Spinal cord (tissue), 10 donors: ENCODE results near the gene PRRX1. TPM values are rescaled to one million over a fixed set of nuclear protein-coding genes. Genes with fewer than 3 reads are reported as not detected.

ENCODE experiments used
- DNase-seq, 6 donors: peaks; one replicate each; pipeline versions ENCODE4 v3.0.0 to v3.0.0-alpha.2; 2013 to 2015; ENCODE audit warnings: low spot score in 6 of 6, low read depth in 4 of 6
- H3K27ac ChIP-seq: one replicate; pipeline ENCODE4 v1.5.1; 2013; ENCODE audit warnings: low read depth, low read length, control low read depth
- H3K27me3 ChIP-seq: one replicate; pipeline ENCODE4 v1.6.1; 2013; ENCODE audit warnings: low read length; ENCODE audit not compliant: control insufficient read depth, insufficient read depth
- H3K36me3 ChIP-seq: one replicate; pipeline ENCODE4 v1.6.1; 2013; ENCODE audit warnings: low read length; ENCODE audit not compliant: control insufficient read depth, insufficient read depth
- H3K4me1 ChIP-seq: one replicate; pipeline ENCODE4 v1.6.1; 2013; ENCODE audit warnings: low read length; ENCODE audit not compliant: control insufficient read depth, insufficient read depth
- H3K4me3 ChIP-seq: one replicate; pipeline ENCODE4 v1.5.1; 2013; ENCODE audit warnings: low read depth, low read length, control low read depth
- H3K9me3 ChIP-seq: one replicate; pipeline ENCODE4 v1.6.1; 2013; ENCODE audit warnings: low read length; ENCODE audit not compliant: control insufficient read depth, insufficient read depth
- WGBS: methylation state at CpG from one replicate; pipeline ENCODE4 v1.1.5; 2013; ENCODE audit warnings: missing lambda C conversion rate; ENCODE audit not compliant: insufficient coverage; 5-methylcytosine and 5-hydroxymethylcytosine counted together
- polyA plus RNA-seq, 2 donors: library from polyadenylated mRNA; unstranded; fragments of 120-200 nt; gene quantifications; one replicate each; pipeline ENCODE4 v1.2.1, GENCODE V29; 2013; ENCODE audit not compliant: insufficient read length in 2 of 2
- total RNA-seq, 2 donors: library from RNA; depleted of rRNA in 1 of 2; stranded (reverse); fragments of 120-200 nt in 1 of 2; fragments of >200 nt in 1 of 2; gene quantifications; one replicate each; pipeline versions ENCODE4 v1.2.3 to v1.2.4, GENCODE V29; 2013 to 2014
- donor health status: healthy.

The PRRX1 gene
- total and polyA plus RNA-seq, 4 donors = 4.5 to 73.7 (median 36.3) TPM

DNA sequence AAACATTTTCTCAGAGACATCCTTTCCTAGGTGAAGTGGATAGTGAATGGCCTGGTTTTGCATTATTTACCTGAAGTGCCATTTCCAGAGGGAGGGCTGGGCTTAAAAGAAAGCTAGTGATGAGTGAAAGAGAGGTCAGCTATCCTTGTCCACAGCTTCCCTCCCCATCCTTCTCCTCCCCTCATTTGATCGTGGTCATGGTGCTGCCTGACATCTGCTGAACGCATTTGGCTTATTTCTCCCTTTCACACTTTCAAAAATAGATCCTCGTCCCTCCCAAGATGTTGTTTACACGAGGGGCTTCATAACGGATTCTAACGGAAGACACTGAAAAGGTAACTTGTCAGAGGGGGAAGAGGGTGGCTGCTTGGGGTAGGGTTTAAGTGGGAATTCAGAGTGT, 66.1 kb downstream of the PRRX1 start:
- 65% methylated on average over 2 of the region's 6 CpGs for WGBS
- Histone ChIP-seq H3K27ac (no peak overlapping the region), H3K4me3 (no peak overlapping the region), H3K4me1 (no peaks in the 10 kb centered on the region), H3K27me3 (no peaks in the 10 kb centered on the region), H3K9me3 (no peaks in the 10 kb centered on the region), H3K36me3 (no peaks in the 10 kb centered on the region)
- no peak for DNase-seq

DNA sequence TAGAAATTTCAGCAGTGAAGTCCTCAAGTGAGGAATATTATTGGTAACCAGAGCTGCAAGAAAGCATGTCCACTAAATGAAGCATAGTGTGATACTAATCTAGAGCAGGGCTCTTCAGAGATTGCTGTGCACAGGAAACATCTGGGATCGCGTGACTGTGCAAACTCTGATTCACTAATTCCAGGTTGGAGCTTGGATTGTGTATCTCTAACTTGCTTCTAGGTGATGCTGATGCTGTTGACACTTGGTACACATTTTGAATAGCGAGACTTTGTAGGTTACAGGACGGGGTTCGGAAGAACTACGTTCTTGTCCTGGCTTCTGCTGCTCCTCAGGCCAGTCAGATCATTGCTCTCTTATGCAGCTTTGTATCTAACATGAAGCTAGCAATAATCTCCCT, 66.5 kb downstream of the PRRX1 start:
- Histone ChIP-seq H3K27me3 (no peaks in the 10 kb centered on the region), H3K4me1 (no peaks in the 10 kb centered on the region), H3K36me3 (no peaks in the 10 kb centered on the region), H3K4me3 (no peak overlapping the region), H3K27ac (no peak overlapping the region), H3K9me3 (no peaks in the 10 kb centered on the region)
- no peak for DNase-seq
- whole genome bisulfite sequencing = 96% methylated on average over 5 of the region's 6 CpGs

DNA sequence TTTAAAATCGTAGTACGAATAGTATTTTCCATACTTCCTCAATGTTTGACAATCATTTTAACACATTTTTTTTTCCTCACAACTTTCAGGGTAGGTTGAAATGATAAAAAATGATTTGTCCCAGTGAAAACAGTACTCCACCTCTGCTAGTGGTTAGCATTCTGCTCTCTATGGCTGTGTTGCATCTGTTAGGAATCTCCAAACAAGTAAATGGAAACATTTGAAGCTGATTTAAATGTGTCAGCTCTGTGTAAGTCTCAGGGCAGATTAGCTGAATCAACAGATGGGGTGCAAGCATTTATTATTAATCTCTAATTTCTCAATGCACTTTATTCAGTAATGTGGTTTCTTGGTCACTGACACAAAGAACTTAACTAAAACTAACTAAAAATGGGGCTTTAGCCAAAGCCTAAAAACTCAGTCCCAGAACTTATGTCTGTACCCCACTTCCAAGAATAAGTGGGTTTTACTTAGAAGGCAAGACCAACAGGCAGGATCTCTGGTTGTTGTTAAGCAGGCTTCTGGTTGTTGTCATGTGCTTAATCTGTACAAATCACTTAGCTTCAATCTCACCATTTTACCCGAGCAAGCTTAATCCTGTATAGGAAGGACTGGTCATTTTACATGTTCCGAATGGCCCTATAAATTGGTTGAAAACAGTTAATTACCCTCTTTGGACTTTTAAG, 67.8 kb downstream of the PRRX1 start:
- Histone ChIP-seq H3K4me1 (no peaks in the 10 kb centered on the region), H3K9me3 (no peaks in the 10 kb centered on the region), H3K36me3 (no peaks in the 10 kb centered on the region), H3K4me3 (no peak overlapping the region), H3K27me3 (no peaks in the 10 kb centered on the region), H3K27ac (no peak overlapping the region)
- no peak for DNase-seq
- WGBS = no CpG with 5 or more reads among the region's 4 CpGs

DNA sequence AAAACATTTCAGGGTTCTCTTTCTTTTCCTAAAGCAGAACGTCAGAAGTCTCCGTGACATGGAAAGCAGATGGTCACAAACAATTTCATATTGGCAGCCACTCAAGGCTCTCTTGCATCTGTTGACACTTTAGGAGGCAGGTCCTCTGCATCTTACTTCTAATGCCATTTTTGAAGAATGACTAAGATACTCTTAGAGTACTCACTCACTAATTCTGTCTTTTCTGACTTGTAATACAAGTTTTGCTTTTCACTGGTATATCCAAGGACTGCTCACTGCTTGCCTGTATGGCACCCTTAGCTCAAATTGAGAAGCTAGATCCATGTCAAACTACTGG, 68.3 kb downstream of the PRRX1 start:
- no peaks in the 10 kb centered on the region for H3K36me3 ChIP-seq
- H3K27me3 ChIP-seq = no peaks in the 10 kb centered on the region
- peak in 1 of 6 donors; percentile 4 for DNase-seq
- H3K27ac ChIP-seq = no peak overlapping the region
- no peaks in the 10 kb centered on the region for H3K4me1 ChIP-seq
- H3K9me3 ChIP-seq = no peaks in the 10 kb centered on the region
- WGBS = 57% methylated on average over 2 of the region's 2 CpGs
- no peak overlapping the region for H3K4me3 ChIP-seq

DNA sequence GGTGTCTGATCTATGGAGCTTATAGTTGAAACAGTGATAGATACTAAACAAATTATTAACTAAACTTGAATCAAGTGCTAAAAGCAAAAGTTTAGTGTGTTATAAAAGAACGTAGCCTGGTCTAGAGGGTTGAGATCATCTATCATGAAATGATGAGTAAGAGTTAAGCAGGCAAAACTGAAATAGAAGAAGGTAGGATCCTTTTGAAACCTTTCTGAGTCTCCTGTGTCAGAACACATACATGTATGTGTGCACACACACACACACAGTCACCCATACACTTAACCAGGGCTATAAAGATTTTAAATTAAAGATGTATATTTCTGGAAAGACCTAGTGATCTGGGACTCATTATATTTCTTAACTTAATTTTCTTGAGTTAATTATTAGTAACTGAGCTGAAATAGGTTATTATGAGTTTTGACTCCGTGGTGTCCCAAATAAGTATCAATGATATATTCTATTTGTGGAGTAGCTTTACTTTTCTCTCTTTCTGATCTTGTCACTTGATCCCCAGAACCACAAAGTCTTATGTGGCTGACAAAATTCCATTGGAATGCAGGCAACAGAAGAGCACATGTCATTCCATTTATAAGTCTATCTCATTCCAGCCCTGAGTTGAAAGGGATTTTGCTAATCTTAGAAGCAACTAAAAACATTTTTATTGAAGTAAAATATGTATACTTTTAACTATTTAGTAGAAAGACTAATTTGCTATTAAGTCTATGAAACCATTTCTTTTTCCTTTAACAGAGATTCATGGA, 70.7 kb downstream of the PRRX1 start:
- WGBS = no CpG with 5 or more reads among the region's 2 CpGs
- Histone ChIP-seq H3K4me3 (no peak overlapping the region), H3K9me3 (no peaks in the 10 kb centered on the region), H3K27ac (no peak overlapping the region), H3K27me3 (no peaks in the 10 kb centered on the region), H3K36me3 (no peaks in the 10 kb centered on the region), H3K4me1 (no peaks in the 10 kb centered on the region)
- DNase-seq = no peak

DNA sequence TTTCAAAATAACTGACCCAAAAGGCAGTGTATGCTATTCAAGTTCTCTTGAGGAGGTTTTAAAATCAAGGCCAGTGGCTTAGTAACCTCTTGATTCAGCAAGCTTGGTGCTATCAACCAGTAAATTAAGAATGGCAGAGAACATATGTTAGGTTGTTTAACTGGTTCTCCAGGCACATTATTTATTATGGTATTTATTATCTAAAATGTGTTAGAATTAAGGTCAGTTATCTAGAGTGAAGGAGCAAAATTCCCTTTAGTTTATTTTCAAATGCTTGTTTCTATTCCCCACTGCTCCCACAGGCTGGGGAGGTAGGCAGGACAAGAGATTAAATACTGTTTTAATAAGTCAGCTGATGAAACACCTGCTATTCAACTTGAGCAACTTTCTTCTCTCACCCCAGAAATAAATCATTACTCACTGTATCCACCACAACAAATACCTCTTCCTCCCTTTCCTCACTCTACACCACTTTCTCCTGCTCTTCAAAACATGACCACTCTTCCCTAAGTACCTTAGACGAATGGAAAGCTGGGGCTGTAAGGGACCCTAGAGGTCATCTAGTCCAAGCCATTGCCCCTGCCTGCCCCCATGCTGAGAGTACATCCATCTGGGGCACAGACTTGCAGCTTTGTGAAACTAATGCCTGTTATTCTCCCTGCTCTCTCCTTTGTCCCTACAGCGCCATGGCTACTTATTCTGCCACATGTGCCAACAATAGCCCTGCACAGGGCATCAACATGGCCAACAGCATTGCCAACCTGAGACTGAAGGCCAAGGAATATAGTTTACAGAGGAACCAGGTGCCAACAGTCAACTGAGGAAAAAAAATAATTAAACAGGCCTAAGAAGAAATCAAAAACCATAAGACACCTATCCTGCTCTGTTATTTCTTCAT, 71.7 kb downstream of the PRRX1 start:
- no peaks in the 10 kb centered on the region for H3K9me3 ChIP-seq
- no peaks in the 10 kb centered on the region for H3K4me1 ChIP-seq
- WGBS = 56% methylated on average over 1 of the region's 2 CpGs
- H3K4me3 ChIP-seq = no peak overlapping the region
- no peak overlapping the region for H3K27ac ChIP-seq
- DNase-seq = no peak
- H3K27me3 ChIP-seq = no peaks in the 10 kb centered on the region
- H3K36me3 ChIP-seq = no peaks in the 10 kb centered on the region

DNA sequence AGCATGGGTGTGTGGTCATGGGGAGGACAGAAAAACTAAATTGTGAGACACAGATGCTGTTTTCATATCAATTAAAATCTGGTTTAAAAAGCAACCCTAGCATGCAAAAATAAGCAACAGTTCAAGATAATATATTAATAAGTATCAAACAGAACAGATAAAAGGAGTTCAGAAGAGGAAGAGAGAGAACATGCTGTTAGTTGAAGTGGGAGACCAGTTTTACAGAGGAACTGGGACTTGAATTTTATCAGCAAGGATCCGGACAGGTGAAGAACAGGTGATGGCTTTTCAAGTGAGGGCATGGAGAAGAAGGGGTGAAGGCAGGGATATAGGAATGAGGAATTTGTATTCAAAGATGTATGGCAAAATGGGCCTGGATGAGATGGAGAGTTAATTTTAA, 75.9 kb downstream of the PRRX1 start:
- no peaks in the 10 kb centered on the region for H3K4me1 ChIP-seq
- WGBS = 100% methylated on average over 1 of the region's 1 CpG
- H3K4me3 ChIP-seq = no peak overlapping the region
- no peaks in the 10 kb centered on the region for H3K36me3 ChIP-seq
- no peak for DNase-seq
- H3K27me3 ChIP-seq = no peaks in the 10 kb centered on the region
- no peak overlapping the region for H3K27ac ChIP-seq
- peaks cover 9% of the 10 kb centered on the region for H3K9me3 ChIP-seq

DNA sequence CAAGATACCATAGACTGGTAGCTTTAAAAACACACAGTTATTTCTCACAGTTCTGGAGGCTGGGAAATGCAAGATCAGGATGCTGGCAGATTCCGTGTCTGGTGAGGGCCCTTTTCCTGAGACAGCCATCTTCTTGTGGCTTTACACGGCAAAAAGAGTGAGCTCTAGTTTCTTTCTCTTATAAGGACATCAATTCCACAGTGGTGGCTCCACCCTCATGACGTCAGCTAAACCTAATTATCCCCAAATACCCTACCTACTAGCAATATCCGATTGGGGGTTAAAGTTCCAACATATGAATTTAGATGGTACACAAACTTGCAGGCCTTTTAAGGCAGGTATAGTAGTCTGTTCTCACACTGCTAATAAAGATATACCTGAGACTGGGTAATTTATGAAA, 77.7 kb downstream of the PRRX1 start:
- peaks cover 9% of the 10 kb centered on the region for H3K9me3 ChIP-seq
- H3K36me3 ChIP-seq = no peaks in the 10 kb centered on the region
- no peak overlapping the region for H3K4me3 ChIP-seq
- H3K4me1 ChIP-seq = no peaks in the 10 kb centered on the region
- no peak overlapping the region for H3K27ac ChIP-seq
- no peaks in the 10 kb centered on the region for H3K27me3 ChIP-seq
- 93% methylated on average over 2 of the region's 4 CpGs for WGBS
- DNase-seq = no peak

DNA sequence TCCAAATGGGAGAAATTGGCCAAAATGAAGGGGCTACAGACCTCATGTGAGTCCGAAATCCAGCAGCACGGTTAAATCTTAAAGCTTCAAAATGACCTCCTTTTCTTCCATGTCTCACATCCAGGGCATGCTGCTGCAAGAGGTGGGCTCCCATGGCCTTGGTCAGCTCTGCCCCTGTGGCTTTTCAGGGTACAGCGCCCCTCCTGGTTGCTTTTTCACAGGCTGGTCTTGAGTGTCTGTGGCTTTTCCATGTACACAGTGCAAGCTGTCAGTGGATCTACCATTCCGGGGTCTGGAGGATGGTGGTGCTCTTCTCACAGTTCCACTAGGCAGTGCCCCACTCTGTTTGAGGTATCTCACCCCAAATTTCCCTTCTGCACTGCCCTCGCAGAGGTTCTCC, 78.7 kb downstream of the PRRX1 start:
- no peak overlapping the region for H3K4me3 ChIP-seq
- H3K27ac ChIP-seq = no peak overlapping the region
- no peaks in the 10 kb centered on the region for H3K27me3 ChIP-seq
- WGBS = 77% methylated on average over 5 of the region's 5 CpGs
- no peaks in the 10 kb centered on the region for H3K36me3 ChIP-seq
- peaks cover 9% of the 10 kb centered on the region for H3K9me3 ChIP-seq
- DNase-seq = no peak
- H3K4me1 ChIP-seq = no peaks in the 10 kb centered on the region
